Adrenal gland (tissue), 12 donors: Measurements from ENCODE around the gene FREM2. TPM values are rescaled to one million over a fixed set of nuclear protein-coding genes. Genes with fewer than 3 reads are reported as not detected.

Source experiments
- DNase-seq, 7 donors: peaks; one replicate each; pipeline ENCODE4 v3.0.0-alpha.2; 2019 to 2020
- H3K27ac ChIP-seq, 5 donors: fragments of 200-600 bp; sonication (generic) in 4 of 5; 1 replicate in 3 of 5; 2 replicates in 2 of 5; pipeline versions ENCODE4 v1.5.1 to v1.8.0; 2016 to 2020; ENCODE audit warnings: mild to moderate bottlenecking in 1 of 5
- H3K27me3 ChIP-seq: fragments of 200-600 bp; 2 replicates; pipeline ENCODE4 v1.8.0; 2021
- H3K36me3 ChIP-seq, 2 donors: fragments of 200-600 bp; replicated peaks in 1 of 2; 1 replicate in 1 of 2; 2 replicates in 1 of 2; pipeline versions ENCODE4 v1.5.1 to v1.8.0; 2018 to 2022
- H3K4me1 ChIP-seq, 2 donors: fragments of 200-600 bp; replicated peaks in 1 of 2; 1 replicate in 1 of 2; 2 replicates in 1 of 2; pipeline versions ENCODE4 v1.5.1 to v1.8.0; 2018 to 2021
- H3K4me3 ChIP-seq, 4 donors: fragments of 200-600 bp; sonication (generic) in 3 of 4; one replicate each; pipeline ENCODE4 v1.5.1; 2016 to 2018
- H3K9me3 ChIP-seq, 3 donors: fragments of 200-600 bp; sonication (generic) in 1 of 3; replicated peaks in 1 of 3; 1 replicate in 2 of 3; 2 replicates in 1 of 3; pipeline versions ENCODE4 v1.5.1 to v1.8.0; 2016 to 2021
- CTCF ChIP-seq, 6 experiments: fragments of 450-650 bp in 4 of 6; fragments of 200-600 bp in 2 of 6; sonication (generic) in 1 of 6; IDR thresholded peaks; 1 replicate in 5 of 6; 2 replicates in 1 of 6; pipeline versions ENCODE4 v1.5.1 to v1.8.0; 2016 to 2021; ENCODE audit warnings: antibody characterized with exemption in 6 of 6, mild to moderate bottlenecking in 2 of 6, moderate library complexity in 1 of 6
- POLR2A ChIP-seq, 2 donors: fragments of 450-650 bp; IDR thresholded peaks; one replicate each; pipeline ENCODE4 v1.6.1; 2017; ENCODE audit warnings: antibody characterized with exemption in 2 of 2, mild to moderate bottlenecking in 2 of 2, moderate library complexity in 1 of 2
- WGBS, 4 donors: extraction: QIAGEN DNeasy Blood & Tissue Kit in 2 of 4; methylation state at CpG; one replicate each; pipeline versions ENCODE4 v1.1.5 to v1.1.7; 2013 to 2017; 5-methylcytosine and 5-hydroxymethylcytosine counted together
- intact Hi-C, 2 donors: fragments of 100-400 bp; cut with DNase I; formaldehyde crosslinking; loops; one replicate each; pipeline versions ENCODE4 v1.14.1 to v1.15.0; 2022 to 2023
- polyA plus RNA-seq, 3 donors: library from polyadenylated mRNA; stranded (reverse); fragments of 200-250 nt in 2 of 3; fragments of 350-450 nt in 1 of 3; fragmentation: Illumina TruSeq in 1 of 3; extraction: RNeasy Lipid Tissue Mini Kit (QIAGEN cat#74804) in 1 of 3; gene quantifications; one replicate each; pipeline ENCODE4 v1.2.3, GENCODE V29; 2013 to 2014
- total RNA-seq, 9 donors: library from RNA; depleted of rRNA in 4 of 9; stranded (reverse); fragments of >200 nt in 4 of 9; fragments of 120-200 nt in 1 of 9; fragmentation: NEBNext Ultra II Directional in 1 of 9; extraction: Animal tissue kit (Norgen Biotek cat#: 25700) in 1 of 9; gene quantifications; one replicate each; pipeline versions ENCODE4 v1.1.0 to v1.2.4, GENCODE V29; 2013 to 2023
- donor health status: healthy with polysubstance abuse.
- donor health status: Bipolar disorder and iron deficiency.
- donor health status: DM: yes; HTN: yes; CAD: no.
- donor health status: DM: no; HTN: no; CAD: no.
- donor health status: DM: no; HTN: no; CAD: no.
- donor health status: DM: yes; HTN: yes; CAD: no.

Gene FREM2
- total and polyA plus RNA-seq, 12 donors, result 0.10 to 414 (median 0.58) TPM

- DNase-seq, result no peak
- Histone ChIP-seq H3K4me3 (no peak overlapping the region), H3K9me3 (no peaks in the 10 kb centered on the region), H3K4me1 (no peaks in the 10 kb centered on the region), H3K27me3 (no peaks in the 10 kb centered on the region), H3K36me3 (no peaks in the 10 kb centered on the region), H3K27ac (no peak overlapping the region)
- intact Hi-C loops, result no loop called here
- TF ChIP-seq POLR2A (IDR thresholded peaks at IDR 0.05) (no peak), CTCF (IDR thresholded peaks at IDR 0.05) (no peak)
- 79 to 89% (median 88%) methylated on average over 7 of the region's 7 CpGs for whole genome bisulfite sequencing, 4 donors
Measured at GRCh38 chr13:38769526-38769925, 82.6 kb downstream of the FREM2 start.

GRCh38 chr13:38775085-38775484 lies 88.2 kb downstream of the FREM2 start:
- Histone ChIP-seq H3K4me3 (no peak overlapping the region), H3K36me3 (no peaks in the 10 kb centered on the region), H3K9me3 (no peaks in the 10 kb centered on the region), H3K27me3 (no peaks in the 10 kb centered on the region), H3K4me1 (no peaks in the 10 kb centered on the region), H3K27ac (no peak overlapping the region)
- TF ChIP-seq POLR2A (IDR thresholded peaks at IDR 0.05), result no peak
- no peak for DNase-seq
- intact Hi-C loops, result no loop called here
- WGBS, 4 donors, result 45 to 60% (median 50%) methylated on average over 5 of the region's 5 CpGs

DNA sequence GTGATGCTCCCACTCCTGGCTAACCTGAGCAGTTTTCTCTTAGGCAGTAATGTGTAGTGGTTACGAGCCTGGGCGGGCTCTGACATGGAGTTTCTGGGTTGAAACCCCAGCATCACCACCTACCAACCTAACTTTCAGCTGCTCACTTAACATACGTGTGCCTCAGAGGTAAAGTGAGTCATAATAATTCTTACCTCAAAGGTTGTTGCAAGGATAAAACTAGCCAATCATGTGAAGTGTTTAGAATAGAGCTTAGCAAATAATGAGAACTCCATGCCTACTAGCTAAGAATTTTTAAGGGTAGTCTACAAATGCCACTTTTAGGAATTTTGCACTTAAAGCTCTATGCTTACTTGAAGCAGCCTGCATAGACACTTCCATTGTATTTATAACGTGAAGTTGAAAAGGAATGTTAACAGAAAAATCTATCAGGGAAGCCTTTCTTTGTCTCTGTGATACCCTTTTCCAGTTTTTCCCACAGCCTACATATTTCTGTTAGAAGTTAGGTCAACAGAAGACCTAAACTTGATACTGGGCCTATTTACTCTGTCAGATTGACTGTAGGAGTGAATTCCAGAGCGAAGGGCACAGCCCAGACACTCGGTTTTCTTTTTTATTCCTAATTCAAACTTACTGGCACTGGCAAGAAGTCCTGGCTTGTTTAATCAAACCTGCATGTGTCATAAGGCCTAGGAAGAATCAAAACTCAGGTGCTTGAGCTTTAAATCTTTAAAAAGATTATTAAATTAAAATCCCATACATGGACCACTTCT lies 90.7 kb downstream of the FREM2 start:
- H3K36me3 ChIP-seq, result no peaks in the 10 kb centered on the region
- no peak for TF ChIP-seq CTCF (IDR thresholded peaks at IDR 0.05)
- TF ChIP-seq POLR2A (IDR thresholded peaks at IDR 0.05), result no peak
- WGBS, 4 donors, result 72 to 81% (median 79%) methylated on average over 6 of the region's 6 CpGs
- intact Hi-C loops, result no loop called here
- no peaks in the 10 kb centered on the region for H3K27me3 ChIP-seq
- H3K9me3 ChIP-seq, result no peaks in the 10 kb centered on the region
- no peak overlapping the region for H3K27ac ChIP-seq
- no peak for DNase-seq
- no peaks in the 10 kb centered on the region for H3K4me1 ChIP-seq
- no peak overlapping the region for H3K4me3 ChIP-seq

DNA sequence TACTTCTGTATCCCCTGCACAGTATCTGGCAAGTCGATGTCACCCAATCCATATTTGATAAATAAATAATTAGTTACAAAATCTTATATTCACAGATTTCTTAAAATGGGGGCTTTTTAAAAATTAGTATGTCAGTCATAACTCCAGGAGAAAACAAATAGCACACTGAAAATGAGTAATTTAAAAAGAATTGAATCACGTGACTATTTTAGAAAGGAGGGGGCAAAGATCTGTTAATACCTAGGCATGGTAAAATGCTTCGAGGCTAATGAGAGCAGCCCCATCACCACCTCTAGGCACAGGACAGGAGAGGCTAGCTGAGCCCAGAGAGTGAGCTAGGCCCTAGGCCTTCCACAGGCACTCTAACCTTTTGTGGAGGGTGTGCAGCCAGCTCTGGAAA lies 94.7 kb downstream of the FREM2 start:
- no peaks in the 10 kb centered on the region for H3K27me3 ChIP-seq
- no peak overlapping the region for H3K4me3 ChIP-seq
- intact Hi-C loops, result no loop called here
- H3K36me3 ChIP-seq, result no peaks in the 10 kb centered on the region
- no peak overlapping the region for H3K27ac ChIP-seq
- no peak for DNase-seq
- 68 to 81% (median 73%) methylated on average over 3 of the region's 3 CpGs for WGBS, 4 donors
- H3K4me1 ChIP-seq, result no peaks in the 10 kb centered on the region
- no peaks in the 10 kb centered on the region for H3K9me3 ChIP-seq
- TF ChIP-seq POLR2A (IDR thresholded peaks at IDR 0.05) (no peak), CTCF (IDR thresholded peaks at IDR 0.05) (no peak)
